ENCODE results near the gene MRO.

MRO gene

GRCh38 chr18:50848061-50848551, 28.3 kb upstream of the MRO start:
- no peak for TF ChIP-seq POLR2AphosphoS5 (IDR thresholded peaks at IDR 0.05; ENCODE audit: low read depth, low read length)
- TF ChIP-seq FOXP2 (optimal IDR thresholded peaks at IDR 0.05; ENCODE audit: borderline replicate concordance, extremely low read depth, extremely low read length, insufficient read depth), result no peak
- TF ChIP-seq REST (IDR thresholded peaks at IDR 0.05; ENCODE audit: insufficient read depth in 1 of 2, low read depth in 2 of 2, low read length in 2 of 2), result no peak
- TF ChIP-seq SIN3A (IDR thresholded peaks at IDR 0.05; ENCODE audit: borderline replicate concordance, insufficient read depth, low read length), result no peak
- no peak for TF ChIP-seq TAF1 (IDR thresholded peaks at IDR 0.05; ENCODE audit: borderline replicate concordance, insufficient read depth, low read length)

- TF ChIP-seq POLR2AphosphoS5 (IDR thresholded peaks at IDR 0.05; ENCODE audit: low read depth, low read length) (no peak), FOXP2 (optimal IDR thresholded peaks at IDR 0.05; ENCODE audit: borderline replicate concordance, extremely low read depth, extremely low read length, insufficient read depth) (no peak)
These were observed 27.4 kb upstream of the MRO start for GRCh38 chr18:50847192-50847591.

- no peak for TF ChIP-seq FOXP2 (optimal IDR thresholded peaks at IDR 0.05; ENCODE audit: borderline replicate concordance, extremely low read depth, extremely low read length, insufficient read depth)
- no peak for TF ChIP-seq SIN3A (IDR thresholded peaks at IDR 0.05; ENCODE audit: borderline replicate concordance, insufficient read depth, low read length)
- no peak for TF ChIP-seq TAF1 (IDR thresholded peaks at IDR 0.05; ENCODE audit: borderline replicate concordance, insufficient read depth, low read length)
- TF ChIP-seq REST (IDR thresholded peaks at IDR 0.05; ENCODE audit: insufficient read depth in 1 of 2, low read depth in 2 of 2, low read length in 2 of 2), result no peak
- no peak for TF ChIP-seq POLR2AphosphoS5 (IDR thresholded peaks at IDR 0.05; ENCODE audit: low read depth, low read length)
These were observed 25.1 kb upstream of the MRO start for GRCh38 chr18:50844960-50845359.

GRCh38 chr18:50844554-50844953, 24.7 kb upstream of the MRO start:
- TF ChIP-seq FOXP2 (optimal IDR thresholded peaks at IDR 0.05; ENCODE audit: borderline replicate concordance, extremely low read depth, extremely low read length, insufficient read depth) (no peak), POLR2AphosphoS5 (IDR thresholded peaks at IDR 0.05; ENCODE audit: low read depth, low read length) (no peak)

GRCh38 chr18:50842846-50843245, 23.0 kb upstream of the MRO start:
- TF ChIP-seq REST (IDR thresholded peaks at IDR 0.05; ENCODE audit: insufficient read depth in 1 of 2, low read depth in 2 of 2, low read length in 2 of 2), result no peak
- TF ChIP-seq SIN3A (IDR thresholded peaks at IDR 0.05; ENCODE audit: borderline replicate concordance, insufficient read depth, low read length), result no peak
- TF ChIP-seq TAF1 (IDR thresholded peaks at IDR 0.05; ENCODE audit: borderline replicate concordance, insufficient read depth, low read length), result no peak
- no peak for TF ChIP-seq FOXP2 (optimal IDR thresholded peaks at IDR 0.05; ENCODE audit: borderline replicate concordance, extremely low read depth, extremely low read length, insufficient read depth)

GRCh38 chr18:50839996-50840395, 20.2 kb upstream of the MRO start:
- TF ChIP-seq SIN3A (IDR thresholded peaks at IDR 0.05; ENCODE audit: borderline replicate concordance, insufficient read depth, low read length) (no peak), FOXP2 (optimal IDR thresholded peaks at IDR 0.05; ENCODE audit: borderline replicate concordance, extremely low read depth, extremely low read length, insufficient read depth) (no peak), REST (IDR thresholded peaks at IDR 0.05; ENCODE audit: insufficient read depth in 1 of 2, low read depth in 2 of 2, low read length in 2 of 2) (no peak), POLR2AphosphoS5 (IDR thresholded peaks at IDR 0.05; ENCODE audit: low read depth, low read length) (no peak), TAF1 (IDR thresholded peaks at IDR 0.05; ENCODE audit: borderline replicate concordance, insufficient read depth, low read length) (no peak)

Data from PFSK-1 (cell line).